GM10266 (cell line): Measurements from ENCODE around the gene EVC2.

Experiments used
- DNase-seq: peaks from one replicate; pipeline ENCODE4 v3.0.0; 2012; ENCODE audit errors: extremely low spot score
- TF ChIP-seq, protein P1 (sequence below): IDR thresholded peaks from 2 replicates; pipeline ENCODE4 v1.5.1; 2012; ENCODE audit warnings: mild to moderate bottlenecking, low read depth; ENCODE audit not compliant: control insufficient read depth, insufficient read depth; ENCODE audit errors: missing control alignments

Gene EVC2

DNA sequence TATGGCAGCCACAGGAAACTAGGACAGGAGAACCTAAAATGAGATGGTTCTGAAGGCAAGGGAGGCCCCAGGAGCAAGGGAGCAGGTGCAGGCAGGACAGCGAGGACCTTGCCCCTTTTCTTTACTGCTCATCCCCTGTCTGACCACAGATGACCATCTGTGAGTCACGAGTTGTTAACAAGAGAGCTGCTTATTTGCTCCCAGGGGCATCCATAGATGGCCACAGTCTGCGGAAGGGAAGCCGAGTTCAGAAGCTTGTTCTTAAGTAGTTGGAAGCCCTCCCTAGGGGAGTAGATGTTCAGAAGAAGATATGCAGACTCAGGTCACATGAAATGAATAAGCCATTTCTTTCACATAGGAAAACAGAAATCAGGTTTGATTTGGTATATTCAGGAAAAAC is 69.4 kb downstream of the EVC2 start:
- TF ChIP-seq, protein P1, sequence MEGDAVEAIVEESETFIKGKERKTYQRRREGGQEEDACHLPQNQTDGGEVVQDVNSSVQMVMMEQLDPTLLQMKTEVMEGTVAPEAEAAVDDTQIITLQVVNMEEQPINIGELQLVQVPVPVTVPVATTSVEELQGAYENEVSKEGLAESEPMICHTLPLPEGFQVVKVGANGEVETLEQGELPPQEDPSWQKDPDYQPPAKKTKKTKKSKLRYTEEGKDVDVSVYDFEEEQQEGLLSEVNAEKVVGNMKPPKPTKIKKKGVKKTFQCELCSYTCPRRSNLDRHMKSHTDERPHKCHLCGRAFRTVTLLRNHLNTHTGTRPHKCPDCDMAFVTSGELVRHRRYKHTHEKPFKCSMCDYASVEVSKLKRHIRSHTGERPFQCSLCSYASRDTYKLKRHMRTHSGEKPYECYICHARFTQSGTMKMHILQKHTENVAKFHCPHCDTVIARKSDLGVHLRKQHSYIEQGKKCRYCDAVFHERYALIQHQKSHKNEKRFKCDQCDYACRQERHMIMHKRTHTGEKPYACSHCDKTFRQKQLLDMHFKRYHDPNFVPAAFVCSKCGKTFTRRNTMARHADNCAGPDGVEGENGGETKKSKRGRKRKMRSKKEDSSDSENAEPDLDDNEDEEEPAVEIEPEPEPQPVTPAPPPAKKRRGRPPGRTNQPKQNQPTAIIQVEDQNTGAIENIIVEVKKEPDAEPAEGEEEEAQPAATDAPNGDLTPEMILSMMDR = no peak
- DNase-seq = no peak

- no peak for DNase-seq
- TF ChIP-seq, protein P1 = no peak
Measured at GRCh38 chr4:5638316-5638715, 70.0 kb downstream of the EVC2 start.

GRCh38 chr4:5636766-5637670 is 71.3 kb downstream of the EVC2 start:
- TF ChIP-seq, protein P1 = no peak
- no peak for DNase-seq

- TF ChIP-seq, protein P1 = no peak
- no peak for DNase-seq
Measured at GRCh38 chr4:5635826-5636195, 72.5 kb downstream of the EVC2 start.

GRCh38 chr4:5632571-5632970 is 75.8 kb downstream of the EVC2 start:
- TF ChIP-seq, protein P1 = no peak
- no peak for DNase-seq

DNA sequence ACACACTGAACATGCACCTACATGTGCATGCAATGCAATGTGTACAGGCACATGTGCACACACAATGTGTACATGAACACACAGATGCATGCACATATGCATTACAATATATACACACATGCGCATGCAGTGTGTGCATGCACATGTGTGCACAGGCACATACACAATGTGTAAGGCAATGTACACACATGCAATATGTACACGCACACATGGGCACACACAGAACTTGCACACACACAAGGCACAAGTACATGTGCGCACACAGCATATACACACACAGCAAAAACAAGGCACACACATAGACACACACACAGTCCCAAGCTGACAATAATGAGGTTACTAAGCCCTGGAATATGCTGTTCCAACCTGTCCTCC is 76.3 kb downstream of the EVC2 start:
- no peak for DNase-seq
- TF ChIP-seq, protein P1 = no peak

- TF ChIP-seq, protein P1 = no peak
- DNase-seq = no peak
Measured at GRCh38 chr4:5631352-5632065, 76.8 kb downstream of the EVC2 start.
